ENCODE measurements around the gene SMTNL2.

DNA sequence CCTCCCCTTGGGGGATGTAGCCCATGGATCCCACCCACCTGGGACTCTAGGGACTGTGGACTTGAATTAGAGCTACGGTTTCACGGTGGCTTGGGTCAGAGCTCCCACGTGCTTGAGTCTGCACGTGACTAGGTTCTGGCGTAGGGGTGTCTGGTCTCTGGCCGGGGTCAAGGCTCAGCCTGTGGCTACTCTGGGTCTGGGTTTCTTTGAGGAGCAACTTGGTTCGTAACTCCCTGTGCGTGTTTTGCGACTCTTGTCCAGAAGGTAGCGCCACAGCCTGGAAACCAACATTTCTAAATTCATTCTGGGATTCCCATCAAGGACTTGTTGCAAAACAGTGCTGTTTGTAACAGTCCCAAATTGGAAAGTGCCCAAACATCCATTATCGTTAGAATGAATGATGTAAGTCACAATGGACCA is 23.5 kb upstream of the SMTNL2 start:
- TF ChIP-seq, protein P1, sequence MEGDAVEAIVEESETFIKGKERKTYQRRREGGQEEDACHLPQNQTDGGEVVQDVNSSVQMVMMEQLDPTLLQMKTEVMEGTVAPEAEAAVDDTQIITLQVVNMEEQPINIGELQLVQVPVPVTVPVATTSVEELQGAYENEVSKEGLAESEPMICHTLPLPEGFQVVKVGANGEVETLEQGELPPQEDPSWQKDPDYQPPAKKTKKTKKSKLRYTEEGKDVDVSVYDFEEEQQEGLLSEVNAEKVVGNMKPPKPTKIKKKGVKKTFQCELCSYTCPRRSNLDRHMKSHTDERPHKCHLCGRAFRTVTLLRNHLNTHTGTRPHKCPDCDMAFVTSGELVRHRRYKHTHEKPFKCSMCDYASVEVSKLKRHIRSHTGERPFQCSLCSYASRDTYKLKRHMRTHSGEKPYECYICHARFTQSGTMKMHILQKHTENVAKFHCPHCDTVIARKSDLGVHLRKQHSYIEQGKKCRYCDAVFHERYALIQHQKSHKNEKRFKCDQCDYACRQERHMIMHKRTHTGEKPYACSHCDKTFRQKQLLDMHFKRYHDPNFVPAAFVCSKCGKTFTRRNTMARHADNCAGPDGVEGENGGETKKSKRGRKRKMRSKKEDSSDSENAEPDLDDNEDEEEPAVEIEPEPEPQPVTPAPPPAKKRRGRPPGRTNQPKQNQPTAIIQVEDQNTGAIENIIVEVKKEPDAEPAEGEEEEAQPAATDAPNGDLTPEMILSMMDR (IDR thresholded peaks at IDR 0.05; ENCODE audit: low read depth, low read length, poor library complexity, severe bottlenecking) = no peak
- no peak for TF ChIP-seq EZH2phosphoT487 (IDR thresholded peaks at IDR 0.05; ENCODE audit: borderline replicate concordance, low read length)

Data from DOHH2 (cell line).